ENCODE measurements around the gene KSR1. TPM values are rescaled to one million over a fixed set of nuclear protein-coding genes. Genes with fewer than 3 reads are reported as not detected.

KSR1 gene
- polyA plus RNA-seq, 1 of the 3 experiments (the other 2 are of a cell fraction): 7.5 TPM

- no peak for DNase-seq
- Histone ChIP-seq H4K20me1 (ENCODE audit: insufficient read depth) (peaks cover 11% of the 10 kb centered on the region; the same call in 1 of the 2 replicates), H3K9ac (no peak overlapping the region), H3K4me1 (ENCODE audit: control insufficient read depth in 1 of 2, insufficient read depth in 2 of 2, low read depth in 1 of 2, low read length in 1 of 2) (peaks cover 8 to 43% of the 10 kb centered on the region in 2 experiments), H3K27ac (ENCODE audit: low read depth in 2 of 2, low read length in 1 of 2) (no peak overlapping the region), H3K36me3 (replicated peaks in 1 of 2; ENCODE audit: control insufficient read depth in 1 of 2, insufficient read depth in 2 of 2, low read length in 1 of 2) (no peaks in the 10 kb centered on the region), H3K79me2 (ENCODE audit: insufficient read depth) (peaks cover 12% of the 10 kb centered on the region; the same call in 1 of the 2 replicates), H3K4me3 (ENCODE audit: low read depth in 2 of 2, low read length in 1 of 2) (no peak overlapping the region), H3K9me2 (no peaks in the 10 kb centered on the region), H2AFZ (ENCODE audit: low read depth) (no peak overlapping the region), H3F3A (replicated peaks; ENCODE audit: insufficient read depth) (no peaks in the 10 kb centered on the region), H3K4me2 (no peak overlapping the region), H3K27me3 (ENCODE audit: insufficient read depth) (no peaks in the 10 kb centered on the region), H3K9me3 (no peaks in the 10 kb centered on the region)
- WGBS (ENCODE audit: low lambda C conversion rate): 87% methylated on average over 10 of the region's 10 CpGs
- POLR2A ChIA-PET: no interaction called here
- no peak for TF ChIP-seq NRF1 (IDR thresholded peaks at IDR 0.05; ENCODE audit: low read depth, low read length)
- TF ChIP-seq TEAD4 (IDR thresholded peaks at IDR 0.05; ENCODE audit: borderline replicate concordance, insufficient read depth): no peak
- TF ChIP-seq, protein P1, sequence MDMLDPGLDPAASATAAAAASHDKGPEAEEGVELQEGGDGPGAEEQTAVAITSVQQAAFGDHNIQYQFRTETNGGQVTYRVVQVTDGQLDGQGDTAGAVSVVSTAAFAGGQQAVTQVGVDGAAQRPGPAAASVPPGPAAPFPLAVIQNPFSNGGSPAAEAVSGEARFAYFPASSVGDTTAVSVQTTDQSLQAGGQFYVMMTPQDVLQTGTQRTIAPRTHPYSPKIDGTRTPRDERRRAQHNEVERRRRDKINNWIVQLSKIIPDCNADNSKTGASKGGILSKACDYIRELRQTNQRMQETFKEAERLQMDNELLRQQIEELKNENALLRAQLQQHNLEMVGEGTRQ (IDR thresholded peaks at IDR 0.05; ENCODE audit: borderline replicate concordance, low read depth, low read length): no peak
- TF ChIP-seq MEF2A (IDR thresholded peaks at IDR 0.05; ENCODE audit: borderline replicate concordance, low read depth): no peak
- no peak for TF ChIP-seq YY1 (IDR thresholded peaks at IDR 0.05; ENCODE audit: low read depth)
- TF ChIP-seq, protein P2, sequence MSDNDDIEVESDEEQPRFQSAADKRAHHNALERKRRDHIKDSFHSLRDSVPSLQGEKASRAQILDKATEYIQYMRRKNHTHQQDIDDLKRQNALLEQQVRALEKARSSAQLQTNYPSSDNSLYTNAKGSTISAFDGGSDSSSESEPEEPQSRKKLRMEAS (IDR thresholded peaks at IDR 0.05; ENCODE audit: low read depth): no peak
- no peak for TF ChIP-seq FOXM1 (IDR thresholded peaks at IDR 0.05; ENCODE audit: low read depth)
- TF ChIP-seq JUND (IDR thresholded peaks at IDR 0.05): no peak
- TF ChIP-seq TAF1 (IDR thresholded peaks at IDR 0.05; ENCODE audit: borderline replicate concordance, low read depth, low read length): no peak
- no peak for TF ChIP-seq SMC3 (IDR thresholded peaks at IDR 0.05; ENCODE audit: low read depth, low read length)
- TF ChIP-seq RCOR1 (IDR thresholded peaks at IDR 0.05; ENCODE audit: low read length): no peak
- no peak for TF ChIP-seq FOSL2 (IDR thresholded peaks at IDR 0.05; ENCODE audit: borderline replicate concordance, low read depth)
- no peak for TF ChIP-seq MXI1 (IDR thresholded peaks at IDR 0.05; ENCODE audit: low read depth, low read length)
- TF ChIP-seq RAD21 (IDR thresholded peaks at IDR 0.05; ENCODE audit: low read length): no peak
- no peak for TF ChIP-seq EP300 (IDR thresholded peaks at IDR 0.05; ENCODE audit: borderline replicate concordance in 1 of 2, low read depth in 1 of 2, low read length in 1 of 2)
- TF ChIP-seq IRF3 (IDR thresholded peaks at IDR 0.05; ENCODE audit: low read depth, low read length): no peak
- CTCF ChIA-PET: interaction anchor here (0.9 kb wide), 1 partner anchor 139 kb away, joined by 3 read pairs; no protein-coding TSS in a partner anchor
These were observed 5.1 kb downstream of the KSR1 start for GRCh38 chr17:27461192-27461859.
